NCI-H2107 treated with DMSO at 0.1 percent for 48 hours (cell line): ENCODE measurements around the gene TAF1B.
A peak's percentile ranks its signal among the peaks of the same experiment; 100 is the strongest.

Experiments
- DNase-seq: peaks from one replicate; lab custom pipeline; 2025; ENCODE audit not compliant: unreplicated experiment; lab: John Stamatoyannopoulos, UW

Gene TAF1B

DNA sequence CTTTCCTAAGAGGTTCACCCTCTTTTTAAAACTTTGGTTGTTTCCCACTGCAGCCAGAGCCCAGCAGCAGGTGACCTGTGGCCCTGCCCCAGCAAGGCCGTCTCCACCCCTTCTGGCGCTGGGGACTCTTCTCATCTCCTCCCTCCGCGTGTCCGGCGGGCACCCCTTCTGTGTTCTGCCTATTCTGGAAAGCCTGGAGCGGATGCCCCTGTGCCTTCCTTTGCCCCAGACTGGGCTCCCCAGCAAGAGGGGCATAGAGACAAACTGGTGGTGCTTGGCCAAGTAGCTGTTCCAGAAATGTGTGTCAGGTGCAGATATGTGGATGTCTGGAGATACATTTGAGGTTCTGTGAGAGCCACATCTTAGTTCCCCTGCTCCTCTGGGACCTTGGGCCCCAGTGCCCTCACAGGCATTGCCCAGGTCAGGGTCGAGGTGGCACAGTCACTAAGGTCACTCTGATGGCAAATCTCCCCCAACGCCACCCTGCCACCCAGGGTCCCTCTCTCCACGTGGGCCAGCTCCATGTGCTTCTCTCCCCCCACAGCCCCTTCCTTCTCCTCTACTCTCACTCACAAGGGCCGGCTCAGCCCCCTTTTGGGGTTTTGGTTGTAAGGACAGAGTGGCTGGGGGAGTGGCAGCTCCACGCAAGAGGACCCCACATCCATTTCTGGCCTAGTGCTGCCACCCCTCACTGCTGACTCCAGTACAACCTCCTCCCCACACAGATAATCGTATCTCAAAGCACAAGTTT is 35.5 kb upstream of the TAF1B start:
- DNase-seq, result no peak

DNA sequence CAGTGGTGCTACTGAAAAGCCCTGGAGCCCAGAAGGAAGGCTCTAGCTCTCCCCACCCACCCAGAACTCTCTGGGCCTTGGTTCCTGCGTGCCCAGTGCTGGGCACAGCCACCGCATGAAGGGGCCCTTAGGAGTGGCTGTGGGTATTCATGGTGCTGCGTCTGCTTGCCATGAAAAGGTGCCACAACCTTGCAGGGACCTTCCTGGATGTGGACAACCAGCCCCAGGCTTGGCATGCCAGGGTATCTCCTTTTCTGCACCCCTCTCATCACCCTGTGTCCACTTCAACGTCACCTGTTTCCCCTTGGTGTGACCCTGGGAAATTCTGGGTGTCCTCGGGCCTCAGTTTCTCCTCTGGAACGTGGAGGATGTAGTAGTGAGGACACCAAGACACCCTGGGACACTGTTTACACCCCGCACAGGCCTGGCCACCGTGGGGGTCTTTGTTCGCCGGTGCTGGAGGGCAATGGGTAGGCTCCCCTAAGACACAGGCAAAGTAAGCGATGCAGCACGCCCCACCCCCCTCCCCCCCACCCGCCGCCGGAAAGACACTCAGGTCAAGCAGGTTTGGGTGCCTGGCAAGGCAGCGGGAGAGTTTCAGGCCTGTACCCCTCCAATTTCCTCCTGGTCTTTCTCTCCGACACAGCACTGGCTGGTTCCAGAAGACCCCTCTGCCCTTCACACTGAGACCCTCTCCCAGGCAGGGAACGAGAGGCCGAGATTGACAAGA is 34.8 kb upstream of the TAF1B start:
- DNase-seq, result no peak

DNA sequence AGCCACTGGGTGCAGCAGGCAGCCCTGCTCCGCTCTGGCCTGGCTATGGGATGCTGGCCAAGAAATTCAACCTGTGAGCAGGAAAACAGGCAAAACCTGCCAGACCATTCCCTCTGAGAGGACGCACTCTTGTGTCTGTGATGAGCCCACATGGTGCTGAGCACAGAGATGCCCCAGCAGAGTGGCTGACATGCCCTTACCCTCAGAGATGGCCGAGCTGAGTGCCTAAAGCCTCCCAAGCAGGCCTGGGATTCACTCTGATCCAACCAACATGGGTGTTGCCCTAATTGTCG is 34.3 kb upstream of the TAF1B start:
- DNase-seq, result no peak

DNA sequence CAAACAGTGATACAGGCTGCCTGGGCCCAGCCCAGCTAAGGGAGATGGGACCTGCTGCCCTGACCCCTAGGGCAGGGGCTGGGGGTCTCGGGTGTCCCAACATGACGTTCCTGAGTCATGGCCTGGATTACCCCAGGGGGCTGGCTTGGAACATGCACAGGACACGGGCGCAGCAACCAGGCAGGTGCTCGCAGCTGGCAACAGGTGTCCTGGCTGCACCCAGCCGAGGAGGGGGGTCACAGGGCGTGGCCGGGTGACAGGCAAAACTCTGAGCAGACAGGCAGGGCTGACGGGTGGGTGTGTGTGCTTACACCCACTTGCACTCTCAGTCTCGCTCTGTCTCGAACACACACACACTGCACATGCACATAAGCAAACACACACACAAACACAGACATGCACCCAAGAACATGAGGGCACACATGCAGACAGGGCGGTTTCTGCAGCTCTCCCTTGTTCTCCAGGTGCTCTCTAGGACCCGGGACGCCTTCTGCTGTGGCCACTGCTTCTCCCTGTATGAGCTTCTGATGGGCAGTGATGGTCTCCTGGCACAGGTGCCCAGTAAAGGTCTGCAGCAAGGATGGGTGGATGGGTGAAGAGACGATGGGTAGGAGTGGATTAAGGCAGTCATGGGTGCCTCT is 33.7 kb upstream of the TAF1B start:
- DNase-seq, result peak; percentile 56

DNA sequence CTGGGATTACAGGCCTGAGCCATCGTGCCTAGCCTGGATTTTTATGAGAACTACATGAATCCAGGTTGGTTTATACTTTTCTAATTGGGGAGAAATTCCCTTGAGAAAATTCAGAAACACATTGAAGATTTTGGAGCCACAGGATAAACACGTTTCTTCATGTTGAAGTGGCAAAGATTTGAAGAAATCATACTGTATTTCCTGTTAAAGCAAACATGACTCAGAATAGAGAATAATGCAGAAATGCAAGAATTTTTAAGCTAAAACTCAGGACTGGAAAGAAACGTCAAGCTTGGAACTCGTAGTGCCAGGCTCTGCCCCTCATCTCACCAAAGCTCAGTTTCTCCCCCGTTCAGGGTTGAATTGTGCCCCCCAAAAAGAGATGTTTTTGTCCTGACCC is 32.1 kb upstream of the TAF1B start:
- no peak for DNase-seq

DNA sequence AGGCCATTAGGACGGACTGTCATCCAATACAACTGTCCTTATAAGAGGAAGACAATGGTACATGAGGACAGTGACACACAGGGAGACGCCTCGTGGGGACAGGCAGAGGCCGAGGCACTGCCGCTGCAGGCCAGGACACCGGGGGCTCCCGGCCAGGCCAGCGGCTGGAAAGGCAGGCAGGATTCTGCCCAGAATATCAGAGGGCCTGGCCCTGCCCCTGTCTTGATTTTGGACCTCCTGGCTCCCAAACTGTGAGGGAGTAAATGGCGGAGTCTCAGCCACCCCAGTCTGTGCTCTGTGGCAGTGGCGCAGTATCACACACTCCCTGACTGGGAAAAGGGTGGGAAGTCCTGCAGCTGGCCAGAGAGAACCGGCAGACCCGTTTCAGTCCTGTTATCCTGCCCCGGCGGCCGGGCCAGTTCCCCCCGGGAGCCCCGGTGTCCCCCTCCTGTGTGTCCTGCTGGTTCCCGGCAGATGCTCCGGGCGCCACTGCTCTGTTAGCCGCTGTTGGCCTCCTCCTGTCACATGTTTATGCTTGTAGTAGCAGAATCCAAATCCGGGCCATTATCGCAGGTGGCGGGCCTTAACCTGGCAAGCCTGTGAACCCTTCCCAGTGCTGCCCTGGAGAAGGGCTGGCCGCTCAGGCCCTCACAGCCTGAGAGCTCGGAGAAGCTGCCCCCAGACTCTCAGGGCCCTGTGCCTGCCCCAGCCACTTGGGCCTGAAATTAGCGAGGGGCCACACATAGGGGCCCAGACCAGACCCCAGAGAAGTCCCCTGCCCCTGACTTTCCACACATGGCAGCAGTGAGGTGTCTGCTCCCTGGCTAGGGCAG is 31.4 kb upstream of the TAF1B start:
- DNase-seq, result no peak

DNA sequence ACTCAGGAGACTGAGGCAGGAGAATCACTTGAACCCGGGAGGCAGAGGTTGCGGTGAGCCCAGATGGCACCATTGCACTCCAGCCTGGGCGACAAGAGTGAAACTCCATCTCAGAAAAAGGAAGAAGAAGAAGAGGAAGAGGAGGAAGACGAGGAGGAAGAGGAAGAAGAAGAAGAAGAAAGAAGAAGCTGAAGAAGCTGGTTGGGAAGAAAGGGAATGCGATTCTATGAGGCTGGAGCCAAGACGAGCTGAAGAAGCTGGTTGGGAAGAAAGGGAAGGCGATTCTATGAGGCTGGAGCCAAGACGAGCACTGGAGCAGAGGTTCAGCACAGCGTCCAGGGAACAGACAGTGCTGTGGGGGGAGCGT is 30.3 kb upstream of the TAF1B start:
- no peak for DNase-seq

DNA sequence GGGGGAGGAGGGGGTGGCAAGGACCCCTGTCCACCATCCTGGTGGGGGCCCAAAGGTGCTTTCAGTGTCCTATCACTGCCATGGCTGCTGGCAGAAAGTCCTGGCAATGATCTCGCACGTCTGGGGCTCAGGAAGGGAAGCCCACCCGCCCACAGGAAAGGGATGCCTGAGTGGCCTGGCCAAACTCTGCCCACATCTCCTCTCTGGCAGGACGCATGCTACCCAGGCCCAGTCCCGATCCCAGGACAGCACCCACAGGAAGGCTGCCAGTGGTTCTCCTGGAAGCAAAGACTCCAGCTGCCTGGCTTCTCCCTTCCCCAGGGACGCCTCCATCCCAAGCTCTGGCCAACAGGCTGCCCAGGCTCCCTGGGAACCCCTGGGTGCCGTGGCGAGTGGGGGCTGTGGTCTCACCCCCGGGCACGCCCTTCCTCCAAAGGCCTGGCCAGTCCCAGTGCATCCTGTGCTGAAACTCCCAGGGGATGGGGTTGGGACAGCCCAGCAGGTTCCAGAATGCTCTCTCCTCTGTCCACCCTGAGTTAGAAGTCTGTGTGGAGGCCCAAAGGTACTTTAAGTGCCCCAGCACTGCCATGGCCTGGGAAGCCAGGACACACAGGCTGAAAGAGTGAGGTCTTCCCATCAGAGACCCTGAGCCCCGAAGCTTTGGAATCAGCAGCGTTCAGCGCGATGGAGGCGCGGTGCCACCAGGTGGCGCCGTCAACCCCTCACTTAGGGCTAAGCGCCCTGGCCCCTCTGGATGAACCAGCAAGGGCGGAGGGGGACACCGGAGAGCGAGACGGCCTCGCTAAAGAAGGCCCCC is 29.8 kb upstream of the TAF1B start:
- DNase-seq, result no peak

DNA sequence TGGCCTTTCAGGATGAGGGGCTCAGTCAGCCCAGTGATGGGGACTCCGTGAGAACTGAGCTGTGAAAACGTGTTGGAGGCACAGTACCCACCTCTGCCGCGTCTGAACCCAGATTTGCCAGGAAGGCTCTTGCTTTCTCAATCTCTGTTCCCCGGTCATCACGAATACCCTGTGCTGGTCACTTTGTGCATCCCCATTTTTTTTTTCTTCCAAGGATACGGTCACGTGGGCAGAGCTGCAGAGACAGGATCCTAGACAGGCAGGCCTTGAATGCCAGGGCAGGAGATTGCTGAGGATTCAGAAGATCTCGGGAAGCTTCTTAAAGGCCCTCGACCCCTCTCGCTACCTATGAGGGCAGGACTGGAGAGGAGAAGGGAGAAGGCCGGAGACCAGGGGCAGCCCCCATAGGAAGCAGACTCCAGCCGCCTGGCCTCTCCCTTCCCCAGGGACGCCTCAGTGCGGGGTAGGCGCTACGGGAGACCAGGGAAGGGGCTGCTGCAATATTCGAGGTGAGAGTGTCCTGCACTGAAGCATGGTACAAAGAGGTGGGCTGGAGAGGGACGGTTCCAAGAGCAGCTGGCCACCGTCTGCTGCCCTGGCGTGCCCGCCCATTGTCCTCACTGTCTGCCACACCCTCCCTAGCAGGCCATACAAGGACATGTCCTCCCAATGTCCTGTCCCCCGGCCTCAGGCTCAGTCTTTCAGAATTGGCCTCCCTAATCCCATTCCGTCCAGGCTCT is 29.0 kb upstream of the TAF1B start:
- DNase-seq, result no peak

DNA sequence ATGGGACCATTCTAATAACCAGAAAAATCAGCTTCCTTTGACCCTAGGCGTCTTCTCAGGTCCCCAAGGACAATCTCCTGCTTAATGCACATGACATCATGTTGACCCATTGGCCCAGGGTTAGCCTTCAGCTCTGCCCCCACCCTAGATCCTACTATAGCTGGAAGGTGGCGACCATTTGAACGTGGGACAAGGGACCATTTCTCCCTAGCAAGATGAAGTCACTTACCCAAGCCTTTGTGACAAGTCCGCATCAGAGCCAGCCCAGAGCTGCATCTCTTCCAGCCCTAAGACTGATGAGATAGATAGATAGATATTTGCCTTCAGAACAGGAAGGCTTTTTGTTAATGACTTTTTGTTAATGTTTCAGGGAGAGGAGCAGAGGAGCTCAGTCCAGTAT is 28.2 kb upstream of the TAF1B start:
- no peak for DNase-seq

DNA sequence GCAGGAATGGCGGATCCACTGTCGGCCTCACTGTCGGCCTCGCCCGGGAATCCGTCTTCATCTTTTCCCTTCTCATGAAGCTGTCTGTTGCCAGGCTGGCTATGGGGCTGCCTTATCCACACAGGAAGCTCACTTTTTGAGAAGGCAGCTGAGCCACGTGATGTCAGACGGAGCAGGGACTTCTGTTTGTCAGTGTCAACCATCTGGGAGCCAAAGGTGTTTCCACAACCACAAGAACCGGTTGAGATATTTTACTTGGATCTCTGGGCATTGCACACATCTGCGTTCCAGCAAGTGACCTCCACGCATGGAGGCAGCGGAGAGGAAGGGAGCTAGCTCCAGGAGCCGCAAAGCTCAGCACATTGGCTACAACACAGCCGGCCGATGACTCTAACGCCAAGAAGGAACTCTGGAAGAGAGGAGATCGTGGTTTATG is 27.4 kb upstream of the TAF1B start:
- DNase-seq, result no peak

DNA sequence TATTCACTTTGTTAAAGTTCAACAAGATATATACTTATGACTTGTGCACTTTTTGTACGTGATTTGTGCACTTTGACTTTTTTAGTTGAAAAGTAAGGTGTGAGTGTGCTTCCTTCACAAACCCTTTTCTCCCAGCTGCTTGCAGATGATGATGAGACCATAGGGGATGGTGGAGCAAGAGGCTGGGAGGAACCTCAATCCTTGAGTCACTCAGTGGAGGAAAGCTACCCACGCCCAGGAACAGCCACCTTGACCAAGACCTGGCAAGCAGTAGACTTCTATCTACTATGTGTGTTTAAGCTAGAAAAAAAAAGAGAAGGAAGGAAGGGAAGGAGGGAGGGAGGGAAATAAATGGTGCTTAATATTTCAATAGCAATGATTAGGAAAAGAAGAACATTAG is 25.2 kb upstream of the TAF1B start:
- no peak for DNase-seq

DNA sequence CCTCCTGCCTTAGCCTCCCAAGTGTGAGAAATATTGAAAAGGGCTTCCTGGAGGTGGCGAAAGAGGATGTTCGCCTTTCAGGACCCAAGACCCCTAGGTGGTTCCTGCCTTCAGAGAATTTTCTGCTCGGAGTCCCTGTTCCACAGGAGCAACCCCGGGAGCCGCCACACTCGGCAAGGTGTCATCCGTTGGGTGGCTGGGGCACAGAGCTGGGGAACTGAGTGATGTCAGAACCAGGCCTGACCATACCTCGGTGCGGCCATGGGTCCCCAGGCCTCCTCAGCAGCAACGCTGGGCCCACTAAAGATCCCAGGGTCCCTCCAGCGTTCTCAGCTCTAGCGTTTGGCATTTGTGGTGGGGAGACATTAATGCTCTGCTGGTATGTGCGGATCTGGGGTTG is 23.7 kb upstream of the TAF1B start:
- DNase-seq, result no peak

DNA sequence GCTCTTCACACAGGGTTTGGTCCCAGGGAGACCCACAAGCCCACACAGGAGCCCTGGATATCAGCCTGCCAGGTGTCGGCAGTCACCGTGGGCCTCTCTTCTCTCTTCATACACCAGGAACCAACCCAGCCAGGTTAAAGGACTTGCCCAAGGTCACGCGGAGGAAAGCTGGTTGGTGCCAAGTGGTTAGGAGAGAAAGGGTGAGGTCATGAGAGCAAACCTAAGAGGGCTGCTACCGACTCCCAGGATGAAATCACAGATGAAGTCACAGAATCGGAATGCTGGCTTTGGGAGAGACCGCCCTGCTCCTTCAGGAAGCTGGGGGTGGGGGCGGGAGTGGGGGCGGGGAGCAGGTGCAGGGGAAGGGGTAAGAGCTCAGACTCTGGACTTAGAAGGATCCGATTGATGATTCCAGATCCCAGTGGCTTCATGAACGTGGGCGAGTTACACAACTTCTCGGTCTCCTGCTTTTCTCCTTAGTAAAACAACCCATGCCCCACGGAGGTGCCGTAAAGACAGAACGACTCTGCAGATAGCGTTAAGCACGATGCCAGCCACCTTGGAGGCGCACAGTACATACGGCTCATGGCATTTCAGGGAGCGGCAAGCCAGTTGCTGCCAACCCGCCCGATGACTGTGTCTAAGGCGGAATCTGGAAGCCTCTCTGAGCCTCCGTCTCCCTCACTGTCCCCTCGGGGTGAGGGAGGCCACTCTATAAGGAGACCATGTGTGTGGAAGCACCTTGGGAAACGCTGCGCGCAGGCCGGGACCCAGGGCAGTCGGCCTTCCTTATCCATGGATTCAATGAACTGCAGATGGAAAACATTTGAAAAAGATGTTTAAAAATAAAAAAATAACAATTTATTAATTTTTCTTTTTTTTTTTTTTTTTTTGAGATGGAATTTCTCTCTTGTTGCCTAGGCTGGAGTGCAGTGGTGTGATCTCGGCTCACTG is 23.0 kb upstream of the TAF1B start:
- no peak for DNase-seq

DNA sequence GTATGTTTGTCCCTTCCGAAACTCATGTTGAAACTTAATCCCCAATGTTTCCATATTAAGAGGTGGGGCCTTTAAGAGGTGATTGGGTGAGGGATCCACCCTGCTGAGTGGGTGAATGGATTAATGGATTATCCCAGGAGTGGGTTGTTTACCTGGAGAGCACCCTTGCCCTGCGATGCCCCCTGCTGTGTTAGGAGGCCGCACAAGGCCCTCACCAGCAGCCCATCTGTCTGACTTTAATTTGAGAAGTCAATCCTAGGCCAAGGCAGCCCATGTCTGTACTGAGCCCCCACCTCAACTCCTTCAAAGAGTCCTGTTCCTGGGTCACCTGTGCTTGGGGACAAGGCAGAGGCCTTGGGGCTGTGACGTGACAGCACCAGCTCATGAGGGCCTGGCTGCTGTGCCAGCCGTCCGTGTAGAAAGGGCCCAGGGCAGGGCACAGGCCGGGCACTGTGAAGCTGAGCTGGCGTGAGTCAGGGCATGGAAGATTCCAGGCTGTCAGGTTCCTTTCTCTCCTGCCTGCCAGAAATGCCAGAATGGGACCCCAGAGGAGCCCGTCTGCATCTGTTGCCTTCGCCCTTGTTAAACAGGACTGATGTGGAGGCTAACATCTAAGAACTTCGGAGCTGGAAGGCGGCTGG is 21.3 kb upstream of the TAF1B start:
- DNase-seq, result peak; percentile 2

DNA sequence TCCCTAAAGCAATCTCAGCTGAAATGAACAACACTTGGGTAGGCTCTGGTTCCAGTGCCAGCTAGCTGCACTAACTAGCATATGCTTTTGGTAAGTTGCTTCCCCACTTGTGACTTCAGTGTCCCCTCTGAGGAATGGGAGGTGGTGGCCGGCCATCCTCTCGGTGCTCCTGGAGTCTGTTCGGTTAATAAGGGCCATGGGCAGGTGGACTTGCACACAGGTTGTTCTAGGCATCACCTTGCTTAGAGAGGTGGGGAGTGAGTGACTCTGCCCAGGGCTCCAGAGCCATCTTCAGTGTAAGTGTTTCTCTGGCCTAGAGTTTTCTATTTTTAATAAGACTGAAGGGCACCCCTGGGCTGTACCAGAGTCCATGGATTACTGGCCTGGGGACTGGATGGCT is 18.8 kb upstream of the TAF1B start:
- DNase-seq, result no peak

DNA sequence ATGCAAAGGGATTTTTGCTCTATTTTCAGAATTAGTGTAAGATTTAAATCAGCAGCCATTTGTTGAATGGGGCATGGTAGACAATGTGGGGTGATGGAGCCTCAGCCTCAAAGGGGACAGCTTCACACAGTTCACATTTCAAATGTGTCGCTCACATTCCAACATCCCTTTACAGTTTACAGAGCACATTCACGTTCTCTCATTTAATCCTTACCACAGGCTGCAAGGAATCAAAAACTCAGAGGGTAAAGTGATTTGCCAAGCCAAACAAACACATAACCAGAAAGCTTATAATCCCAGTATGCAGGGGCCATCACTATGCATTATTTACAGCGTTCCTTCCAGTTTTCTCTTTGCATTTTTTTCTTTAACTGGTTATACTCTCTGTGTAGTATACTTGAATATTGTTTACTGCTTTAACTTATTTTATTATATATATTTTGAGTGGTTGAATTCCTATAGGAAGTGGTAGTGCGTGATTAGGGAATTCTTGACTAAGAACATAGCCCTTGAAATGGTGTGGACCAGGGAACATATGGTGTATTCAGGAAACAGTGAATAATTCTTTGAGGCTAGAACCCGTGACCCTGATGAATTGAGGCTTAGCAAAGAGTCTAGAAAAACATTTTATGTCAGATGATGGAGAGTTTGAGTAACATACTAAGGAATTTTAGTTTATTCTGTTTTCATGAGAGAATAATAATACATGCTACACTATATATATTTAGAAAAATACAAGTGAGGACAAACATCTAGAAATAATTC is 18.1 kb upstream of the TAF1B start:
- DNase-seq, result no peak

DNA sequence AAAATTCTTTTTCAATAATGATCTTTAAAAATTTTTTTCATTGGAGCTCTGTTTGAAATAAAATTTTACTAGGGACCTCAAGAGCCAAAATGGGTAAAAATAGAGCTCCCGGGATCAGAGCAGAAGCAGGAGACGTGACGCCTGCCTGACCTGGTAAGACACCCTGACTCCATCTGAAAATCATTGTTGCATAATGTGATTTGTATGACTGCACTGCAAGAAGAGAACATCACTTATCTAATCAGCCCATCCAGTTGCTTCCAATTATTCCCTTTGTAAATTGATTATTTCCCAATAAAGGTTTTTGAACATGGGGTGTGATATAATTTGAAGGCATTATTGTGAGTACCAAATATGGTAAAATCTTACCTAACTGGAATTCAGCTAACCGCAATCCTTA is 17.1 kb upstream of the TAF1B start:
- no peak for DNase-seq
